GM06990 (cell line): ENCODE data around the gene PHACTR2.

ENCODE experiments used
- DNase-seq: peaks from one replicate; pipeline ENCODE4 v3.0.0-alpha.2; 2011; ENCODE audit not compliant: insufficient read length; ENCODE audit errors: extremely low read depth
- H3K27me3 ChIP-seq: replicated peaks from 2 replicates; pipeline ENCODE4 v1.6.0; 2011; ENCODE audit warnings: low read length; ENCODE audit not compliant: control insufficient read depth, insufficient read depth
- H3K36me3 ChIP-seq: 2 replicates; pipeline ENCODE4 v1.5.1; 2011; ENCODE audit warnings: low read length; ENCODE audit not compliant: control insufficient read depth, insufficient read depth
- H3K4me3 ChIP-seq: replicated peaks from 2 replicates; pipeline ENCODE4 v1.5.1; 2011; ENCODE audit warnings: low read depth, mild to moderate bottlenecking, control low read depth, low read length
- TF ChIP-seq, protein P1 (sequence below): IDR thresholded peaks from 2 replicates; pipeline ENCODE4 v1.5.1; 2011; ENCODE audit warnings: low read length, control low read depth, mild to moderate bottlenecking, inconsistent platforms; ENCODE audit not compliant: insufficient read depth, poor library complexity, severe bottlenecking

The PHACTR2 gene

DNA sequence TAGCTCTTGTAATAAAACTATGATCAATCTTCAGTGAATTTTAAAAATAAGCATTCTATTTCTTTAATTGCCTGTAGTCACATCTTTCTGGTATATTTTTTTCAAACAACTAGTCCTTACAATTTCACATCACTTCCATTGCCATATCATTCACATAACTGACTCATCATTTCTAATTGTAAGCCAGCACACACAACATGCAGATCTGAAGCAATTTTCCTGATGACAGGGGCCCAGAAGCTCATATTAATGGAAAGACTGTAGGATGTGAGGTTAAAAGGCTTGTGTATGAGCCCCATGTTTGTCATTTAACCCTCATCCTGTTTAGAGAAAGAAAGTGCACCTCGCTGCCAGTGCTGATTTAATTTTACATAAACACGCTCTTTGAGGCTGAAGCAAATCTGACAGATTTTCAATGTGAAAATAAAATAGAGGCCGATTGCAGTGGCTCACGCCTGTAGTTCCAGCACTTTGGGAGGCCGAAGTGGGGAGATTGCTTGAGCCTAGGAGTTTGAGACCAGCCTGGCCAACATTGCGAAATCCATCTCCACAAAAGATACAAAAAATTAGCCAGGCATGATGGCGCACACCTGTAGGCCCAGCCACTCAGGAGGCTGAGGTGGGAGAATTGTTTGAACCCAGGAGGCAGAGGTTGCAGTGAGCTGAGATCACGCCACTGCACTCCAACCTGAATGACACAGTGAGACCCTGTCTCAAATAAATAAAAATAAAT, 125.2 kb downstream of the PHACTR2 start:
- H3K4me3 ChIP-seq: no peak overlapping the region
- no peaks in the 10 kb centered on the region for H3K36me3 ChIP-seq
- no peaks in the 10 kb centered on the region for H3K27me3 ChIP-seq
- TF ChIP-seq, protein P1, sequence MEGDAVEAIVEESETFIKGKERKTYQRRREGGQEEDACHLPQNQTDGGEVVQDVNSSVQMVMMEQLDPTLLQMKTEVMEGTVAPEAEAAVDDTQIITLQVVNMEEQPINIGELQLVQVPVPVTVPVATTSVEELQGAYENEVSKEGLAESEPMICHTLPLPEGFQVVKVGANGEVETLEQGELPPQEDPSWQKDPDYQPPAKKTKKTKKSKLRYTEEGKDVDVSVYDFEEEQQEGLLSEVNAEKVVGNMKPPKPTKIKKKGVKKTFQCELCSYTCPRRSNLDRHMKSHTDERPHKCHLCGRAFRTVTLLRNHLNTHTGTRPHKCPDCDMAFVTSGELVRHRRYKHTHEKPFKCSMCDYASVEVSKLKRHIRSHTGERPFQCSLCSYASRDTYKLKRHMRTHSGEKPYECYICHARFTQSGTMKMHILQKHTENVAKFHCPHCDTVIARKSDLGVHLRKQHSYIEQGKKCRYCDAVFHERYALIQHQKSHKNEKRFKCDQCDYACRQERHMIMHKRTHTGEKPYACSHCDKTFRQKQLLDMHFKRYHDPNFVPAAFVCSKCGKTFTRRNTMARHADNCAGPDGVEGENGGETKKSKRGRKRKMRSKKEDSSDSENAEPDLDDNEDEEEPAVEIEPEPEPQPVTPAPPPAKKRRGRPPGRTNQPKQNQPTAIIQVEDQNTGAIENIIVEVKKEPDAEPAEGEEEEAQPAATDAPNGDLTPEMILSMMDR: no peak
- no peak for DNase-seq

DNA sequence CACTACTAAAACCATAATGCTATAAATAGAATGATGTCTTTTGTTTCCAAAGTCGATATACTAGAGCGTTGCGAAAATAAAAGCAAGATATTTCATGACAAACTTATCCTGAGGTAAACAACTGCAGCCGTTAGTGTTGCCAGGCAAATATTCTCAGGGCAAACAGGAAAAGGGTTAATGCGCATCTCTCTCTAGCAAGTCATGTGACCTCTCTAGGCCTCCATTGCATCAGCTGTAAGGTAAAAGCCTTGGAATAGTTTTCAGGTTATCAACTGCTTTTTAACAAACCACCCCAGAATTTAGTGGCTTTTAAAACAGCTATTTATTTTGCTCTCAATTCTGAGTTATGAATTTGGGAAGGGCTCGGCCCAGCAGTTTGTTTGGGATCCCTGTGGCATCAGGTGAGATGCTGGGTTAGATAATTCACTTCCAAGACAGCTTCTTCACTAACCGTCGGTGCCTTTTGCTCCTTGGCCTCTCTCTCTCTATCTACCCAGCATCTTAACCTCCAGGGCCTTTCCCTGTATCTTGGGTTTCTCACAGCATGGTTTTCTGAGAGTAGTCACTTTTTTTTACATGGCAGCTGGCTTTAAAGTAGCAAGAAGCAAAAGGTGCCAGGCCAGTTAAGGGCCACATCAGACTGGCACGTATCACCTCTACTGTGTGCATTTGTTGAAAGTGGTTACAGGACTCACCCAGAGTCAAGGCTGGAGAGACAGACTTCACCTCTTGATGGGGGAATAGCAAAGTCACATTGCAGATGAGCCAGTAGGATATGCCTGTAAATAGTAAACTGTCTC, 126.2 kb downstream of the PHACTR2 start:
- Histone ChIP-seq H3K36me3 (no peaks in the 10 kb centered on the region), H3K27me3 (no peaks in the 10 kb centered on the region)
- DNase-seq: no peak

DNA sequence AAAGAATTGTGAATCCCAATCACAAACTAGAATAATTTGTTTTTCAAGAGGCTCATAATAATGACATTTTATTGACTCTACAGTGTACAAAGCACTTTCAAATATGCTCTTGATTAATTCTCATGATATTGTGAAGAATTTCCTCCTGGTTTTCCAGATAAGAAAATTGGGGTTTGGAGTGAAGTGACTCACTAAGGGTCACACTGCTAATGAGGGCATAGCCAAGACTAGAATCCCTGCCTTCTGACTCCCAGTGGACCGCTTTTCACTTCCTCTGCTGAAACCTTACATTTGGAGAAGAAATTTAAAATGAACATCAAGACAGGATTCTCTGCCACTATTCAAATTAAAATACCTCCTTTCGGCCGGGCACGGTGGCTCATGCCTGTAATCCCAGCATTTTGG, 127.1 kb downstream of the PHACTR2 start:
- H3K4me3 ChIP-seq: no peak overlapping the region
- DNase-seq: no peak
- H3K27me3 ChIP-seq: no peaks in the 10 kb centered on the region
- TF ChIP-seq, protein P1: no peak
- no peaks in the 10 kb centered on the region for H3K36me3 ChIP-seq

More for the DNA sequence above, 126.2 kb downstream of the PHACTR2 start:
- no peak overlapping the region for H3K4me3 ChIP-seq
- TF ChIP-seq, protein P1: no peak

DNA sequence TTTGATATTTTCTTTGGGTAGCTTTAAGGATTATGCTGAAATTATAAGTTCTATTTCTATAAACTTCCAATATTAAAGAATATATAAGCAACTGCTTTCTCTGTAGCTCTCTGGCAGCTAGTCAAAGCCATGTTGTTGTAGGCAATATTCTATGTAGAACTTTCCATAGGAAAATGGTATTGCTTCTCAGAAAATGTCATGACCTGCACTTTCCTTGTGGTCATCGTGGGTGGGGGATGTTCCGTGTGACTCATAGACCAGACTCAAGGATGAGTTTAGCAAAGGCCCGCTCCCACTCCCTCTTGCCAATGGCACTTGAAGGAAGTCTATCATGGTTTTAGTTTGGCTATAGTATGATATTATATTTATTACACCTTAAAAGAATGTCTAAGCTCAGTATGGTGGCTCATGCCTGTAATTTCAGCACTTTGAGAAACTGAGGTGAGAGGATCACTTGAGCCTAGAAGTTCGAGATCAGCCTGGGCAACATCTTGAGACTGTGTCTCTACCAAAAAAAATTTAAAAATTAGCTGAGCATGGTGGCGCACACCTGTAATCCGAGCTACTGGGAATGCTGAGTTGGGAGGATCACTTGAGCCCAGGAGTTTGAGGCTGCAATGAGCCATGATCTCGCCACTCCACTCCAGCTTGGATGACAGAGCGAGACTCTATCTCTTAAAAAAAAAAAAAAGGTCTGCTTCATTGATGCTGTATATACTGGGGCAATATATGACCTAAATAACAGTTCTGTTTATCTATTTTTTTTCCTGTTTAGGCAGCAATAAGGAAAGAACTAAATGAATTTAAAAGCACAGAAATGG, 128.7 kb downstream of the PHACTR2 start:
- DNase-seq: no peak
- Histone ChIP-seq H3K27me3 (no peaks in the 10 kb centered on the region), H3K4me3 (no peak overlapping the region), H3K36me3 (no peaks in the 10 kb centered on the region)
- TF ChIP-seq, protein P1: no peak

DNA sequence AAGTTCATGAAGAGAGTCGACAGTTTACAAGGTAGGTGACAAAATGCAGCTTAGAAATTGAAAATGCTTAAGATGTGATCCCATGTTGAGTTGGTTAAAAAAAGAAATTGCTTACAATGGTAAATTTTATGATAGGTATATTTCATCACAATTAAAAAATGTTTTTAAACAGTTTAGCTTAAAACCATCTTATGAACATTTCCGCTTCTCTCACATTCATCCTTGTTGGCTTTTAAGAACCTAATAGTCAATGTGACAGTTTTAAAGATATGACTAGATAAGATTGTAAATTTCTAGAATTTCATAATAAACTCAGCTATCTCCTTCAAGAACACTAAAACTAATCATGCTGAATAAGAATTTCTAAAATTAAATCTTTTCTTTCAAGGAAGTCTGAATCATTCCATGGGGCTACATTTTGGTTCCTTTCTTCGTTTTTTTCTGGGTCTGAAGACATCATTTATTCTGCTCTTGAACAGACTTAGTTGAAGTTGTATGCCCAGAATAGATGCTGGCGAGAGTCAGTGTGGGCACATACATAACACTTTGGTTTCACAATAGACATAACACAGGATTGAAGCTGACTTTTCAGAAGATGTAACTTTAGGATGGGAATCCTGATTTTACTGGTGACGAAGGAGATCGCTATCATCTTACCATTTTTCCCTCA, 129.5 kb downstream of the PHACTR2 start:
- H3K4me3 ChIP-seq: no peak overlapping the region
- TF ChIP-seq, protein P1: no peak

More for the DNA sequence above, 129.5 kb downstream of the PHACTR2 start:
- Histone ChIP-seq H3K36me3 (no peaks in the 10 kb centered on the region), H3K27me3 (no peaks in the 10 kb centered on the region)
- no peak for DNase-seq
